SHP77 treated with DMSO at 0.1 percent for 48 hours (cell line): ENCODE data around the gene WFS1.
A peak's percentile ranks its signal among the peaks of the same experiment; 100 is the strongest.

ENCODE experiments used
- DNase-seq: peaks from one replicate; lab custom pipeline; 2025; lab: John Stamatoyannopoulos, UW

WFS1 gene, protein sequence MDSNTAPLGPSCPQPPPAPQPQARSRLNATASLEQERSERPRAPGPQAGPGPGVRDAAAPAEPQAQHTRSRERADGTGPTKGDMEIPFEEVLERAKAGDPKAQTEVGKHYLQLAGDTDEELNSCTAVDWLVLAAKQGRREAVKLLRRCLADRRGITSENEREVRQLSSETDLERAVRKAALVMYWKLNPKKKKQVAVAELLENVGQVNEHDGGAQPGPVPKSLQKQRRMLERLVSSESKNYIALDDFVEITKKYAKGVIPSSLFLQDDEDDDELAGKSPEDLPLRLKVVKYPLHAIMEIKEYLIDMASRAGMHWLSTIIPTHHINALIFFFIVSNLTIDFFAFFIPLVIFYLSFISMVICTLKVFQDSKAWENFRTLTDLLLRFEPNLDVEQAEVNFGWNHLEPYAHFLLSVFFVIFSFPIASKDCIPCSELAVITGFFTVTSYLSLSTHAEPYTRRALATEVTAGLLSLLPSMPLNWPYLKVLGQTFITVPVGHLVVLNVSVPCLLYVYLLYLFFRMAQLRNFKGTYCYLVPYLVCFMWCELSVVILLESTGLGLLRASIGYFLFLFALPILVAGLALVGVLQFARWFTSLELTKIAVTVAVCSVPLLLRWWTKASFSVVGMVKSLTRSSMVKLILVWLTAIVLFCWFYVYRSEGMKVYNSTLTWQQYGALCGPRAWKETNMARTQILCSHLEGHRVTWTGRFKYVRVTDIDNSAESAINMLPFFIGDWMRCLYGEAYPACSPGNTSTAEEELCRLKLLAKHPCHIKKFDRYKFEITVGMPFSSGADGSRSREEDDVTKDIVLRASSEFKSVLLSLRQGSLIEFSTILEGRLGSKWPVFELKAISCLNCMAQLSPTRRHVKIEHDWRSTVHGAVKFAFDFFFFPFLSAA

DNA sequence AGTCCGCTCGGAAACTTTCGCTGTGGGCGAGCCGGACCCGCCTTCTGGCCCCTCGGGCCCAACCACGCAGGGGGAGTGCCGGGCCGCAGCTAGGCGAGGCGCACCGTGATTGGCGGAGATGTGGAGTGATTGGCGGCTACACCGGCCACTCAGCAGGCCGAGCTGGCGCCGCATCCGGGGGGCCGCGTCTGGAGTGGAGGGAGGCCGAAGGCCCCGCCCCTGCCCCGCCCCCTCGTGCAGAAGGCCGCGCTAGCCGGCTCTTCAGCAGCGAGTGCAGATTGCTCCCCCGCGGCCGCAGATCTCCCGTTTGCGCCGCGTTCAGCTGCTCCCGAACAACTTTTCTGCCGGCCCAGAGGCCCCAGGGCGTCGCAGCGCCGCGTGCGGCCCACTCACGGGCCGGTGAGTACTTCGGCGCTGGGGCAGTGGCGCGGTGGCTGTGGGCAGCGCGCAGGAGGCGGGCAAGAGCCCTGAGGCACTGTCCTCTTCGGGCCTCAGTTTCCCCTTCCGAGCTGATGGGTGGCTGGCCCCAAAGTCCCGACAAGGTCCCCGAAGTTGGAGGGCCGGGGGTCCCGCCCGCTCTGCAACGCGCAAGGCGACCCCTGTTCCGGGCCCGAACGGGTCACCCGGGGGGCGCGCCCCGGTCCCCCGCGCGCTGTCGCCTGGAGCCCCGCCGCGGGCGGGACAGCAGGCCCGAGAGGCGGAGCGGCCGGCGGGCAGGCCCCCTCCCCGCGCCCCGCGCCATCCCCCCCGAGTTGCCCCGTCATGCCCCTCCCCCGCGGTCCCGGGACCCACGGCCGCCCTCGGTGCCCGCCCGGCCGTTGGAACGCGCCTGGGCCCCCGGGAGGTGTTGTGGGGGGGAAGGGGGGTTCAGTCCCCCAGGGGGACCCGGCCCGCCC, at the start of gene WFS1:
Gene WFS1, plus strand, starts transcription at position 235 of the 896 bp plus-strand sequence. CDS start 7,606 bp downstream, outside the sequence.
- peak; percentile 72 for DNase-seq

DNA sequence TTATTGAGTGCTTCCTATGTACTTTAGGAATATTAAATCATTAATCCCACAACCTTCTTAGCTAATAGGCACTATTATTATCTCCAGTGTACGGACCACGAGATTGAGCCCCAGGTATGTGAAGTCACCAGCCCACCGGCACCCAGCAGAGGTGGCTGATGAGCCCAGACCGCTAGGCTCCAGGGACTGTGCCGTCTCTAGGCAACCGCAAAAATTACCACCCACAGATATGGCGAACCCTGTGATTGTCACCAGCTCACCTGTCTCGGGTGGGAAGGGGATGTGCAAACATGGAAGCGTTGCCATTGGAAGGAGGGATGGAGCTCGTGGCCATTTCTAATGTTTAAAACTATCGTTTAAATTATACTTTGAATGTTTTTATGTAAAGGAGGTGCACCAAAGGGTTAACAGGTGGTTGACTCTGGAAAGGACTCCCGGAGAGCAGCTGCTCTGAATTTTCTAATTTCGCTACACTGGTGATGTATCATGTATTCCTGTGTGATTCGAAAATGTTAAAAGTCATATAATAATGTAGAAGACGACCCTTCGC, 48.3 kb upstream of the WFS1 start:
- DNase-seq = no peak

DNA sequence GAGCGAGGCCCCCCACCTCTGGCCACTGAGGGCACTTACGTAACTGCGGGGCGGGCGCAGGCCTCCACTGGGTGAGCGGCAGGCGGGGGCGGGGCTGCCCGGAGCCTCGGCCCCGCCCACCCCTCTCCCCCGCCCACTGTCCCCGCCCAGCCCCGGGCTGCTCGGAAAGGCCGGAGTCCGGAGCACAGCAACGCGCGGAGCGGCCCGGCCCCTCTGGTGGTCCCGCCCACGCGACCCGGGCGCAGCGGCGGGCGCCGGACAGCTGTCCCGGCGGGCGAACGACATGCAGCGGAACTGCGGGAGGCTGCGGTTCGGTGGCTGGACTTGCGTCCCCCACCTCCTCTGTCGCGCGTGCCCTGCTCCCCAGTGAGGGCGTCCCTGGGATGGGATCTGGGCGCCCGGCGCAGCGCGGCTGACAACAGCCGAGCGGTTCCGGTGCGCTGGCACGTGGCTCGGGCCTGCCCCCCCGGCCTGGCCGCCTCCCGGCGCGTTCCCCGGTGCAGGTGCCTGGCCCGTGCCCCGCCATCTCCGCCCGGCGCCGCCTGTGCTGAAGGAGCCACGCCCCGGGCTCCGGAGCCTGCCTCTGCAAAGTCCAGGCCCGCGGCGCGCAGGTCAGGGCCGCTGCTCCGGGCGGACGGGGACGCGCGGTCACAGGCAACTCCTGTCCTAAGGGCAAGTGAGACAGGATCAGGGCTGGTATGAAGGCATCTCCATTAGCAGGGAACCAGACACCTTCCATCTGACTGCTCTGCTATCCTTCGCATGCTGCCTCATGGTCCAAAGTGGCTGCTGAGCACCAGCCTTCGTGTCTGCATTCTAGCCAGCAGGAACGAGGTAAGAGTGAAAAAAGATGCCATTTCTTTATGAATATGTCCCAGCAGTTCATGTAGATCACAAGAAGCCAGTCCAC, 47.5 kb upstream of the WFS1 start:
- no peak for DNase-seq

DNA sequence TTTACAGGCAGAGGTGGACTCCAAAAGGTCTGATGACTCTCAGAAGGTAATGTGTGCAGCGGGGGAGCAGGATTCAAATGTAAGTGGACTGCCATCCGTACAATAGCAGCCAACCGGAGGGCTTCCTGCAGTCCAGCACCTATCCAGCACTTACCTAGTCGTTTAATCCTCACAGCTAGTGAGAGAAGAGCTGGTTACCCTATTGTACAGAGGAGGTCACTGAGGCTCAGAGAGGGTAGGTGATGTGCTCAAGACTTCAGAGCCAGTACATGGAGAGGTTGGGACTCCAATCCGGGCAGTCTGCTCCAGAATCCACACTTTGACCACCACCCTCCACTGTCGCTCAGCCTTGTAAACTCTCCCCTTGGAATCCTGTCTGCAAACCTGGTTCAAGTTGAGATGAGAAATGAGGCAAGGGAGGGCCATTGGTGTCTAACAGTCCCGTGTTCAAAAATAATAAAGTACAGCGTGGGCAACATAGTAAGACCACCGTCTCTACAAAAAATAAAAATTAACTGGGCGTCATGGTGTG, 46.8 kb upstream of the WFS1 start:
- peak; percentile 7 for DNase-seq

DNA sequence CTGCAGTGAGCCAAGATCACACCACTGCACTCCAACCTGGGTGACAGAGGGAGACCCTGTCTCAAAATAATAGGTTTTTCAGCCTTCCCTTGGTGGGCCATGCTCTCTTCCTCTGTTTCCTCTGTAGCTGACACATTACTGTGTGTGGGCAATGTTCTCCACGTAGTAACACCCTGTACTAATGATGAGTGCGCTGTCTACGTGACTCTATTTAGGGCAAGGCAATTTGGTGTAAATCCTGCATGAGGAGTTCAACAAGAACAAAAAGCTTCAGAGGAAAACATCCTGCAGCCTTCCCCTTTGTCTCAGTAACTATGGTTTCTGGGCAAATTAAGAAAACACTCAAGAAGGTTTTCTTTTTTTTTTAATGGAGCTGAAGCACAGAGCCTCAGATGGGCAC, 44.9 kb upstream of the WFS1 start:
- DNase-seq = no peak

DNA sequence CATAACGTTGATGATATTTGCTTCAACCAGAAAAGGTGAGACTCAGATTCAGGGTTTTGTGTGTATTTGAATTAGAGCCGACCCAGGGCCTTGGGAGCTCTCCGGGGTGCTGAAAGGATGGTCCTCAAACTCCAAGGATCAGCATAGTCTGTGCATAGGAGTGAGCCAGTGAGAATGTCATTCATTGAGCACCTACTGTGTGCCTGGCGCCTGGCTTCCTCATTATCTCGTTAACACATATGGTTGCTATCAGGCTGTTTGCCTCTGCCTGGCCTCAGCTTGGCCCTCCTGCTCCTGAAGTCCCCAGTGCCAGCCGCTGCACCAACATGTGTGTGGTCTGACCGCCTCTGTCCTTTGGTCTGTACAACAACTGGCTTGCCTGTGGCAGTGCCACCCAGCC, 44.2 kb upstream of the WFS1 start:
- DNase-seq = no peak

DNA sequence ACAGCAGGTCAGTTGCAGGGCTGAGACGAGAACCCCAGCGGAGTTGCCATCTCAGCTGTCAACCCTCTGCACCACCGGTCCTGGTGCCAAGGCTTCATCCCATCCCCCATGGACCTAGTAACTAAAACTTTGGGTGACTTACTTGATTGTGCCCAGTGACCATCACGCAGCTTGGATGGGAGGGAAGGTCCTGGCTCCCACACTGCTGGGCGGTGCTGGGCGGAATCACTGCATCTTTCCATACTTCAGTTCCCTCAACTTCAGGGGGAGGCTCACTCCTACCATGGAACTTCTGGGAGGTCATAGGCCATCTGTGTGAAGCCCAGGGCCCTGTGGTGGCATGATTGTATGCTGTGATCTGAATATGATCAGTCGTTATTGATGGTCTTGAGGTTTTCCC, 43.1 kb upstream of the WFS1 start:
- no peak for DNase-seq

DNA sequence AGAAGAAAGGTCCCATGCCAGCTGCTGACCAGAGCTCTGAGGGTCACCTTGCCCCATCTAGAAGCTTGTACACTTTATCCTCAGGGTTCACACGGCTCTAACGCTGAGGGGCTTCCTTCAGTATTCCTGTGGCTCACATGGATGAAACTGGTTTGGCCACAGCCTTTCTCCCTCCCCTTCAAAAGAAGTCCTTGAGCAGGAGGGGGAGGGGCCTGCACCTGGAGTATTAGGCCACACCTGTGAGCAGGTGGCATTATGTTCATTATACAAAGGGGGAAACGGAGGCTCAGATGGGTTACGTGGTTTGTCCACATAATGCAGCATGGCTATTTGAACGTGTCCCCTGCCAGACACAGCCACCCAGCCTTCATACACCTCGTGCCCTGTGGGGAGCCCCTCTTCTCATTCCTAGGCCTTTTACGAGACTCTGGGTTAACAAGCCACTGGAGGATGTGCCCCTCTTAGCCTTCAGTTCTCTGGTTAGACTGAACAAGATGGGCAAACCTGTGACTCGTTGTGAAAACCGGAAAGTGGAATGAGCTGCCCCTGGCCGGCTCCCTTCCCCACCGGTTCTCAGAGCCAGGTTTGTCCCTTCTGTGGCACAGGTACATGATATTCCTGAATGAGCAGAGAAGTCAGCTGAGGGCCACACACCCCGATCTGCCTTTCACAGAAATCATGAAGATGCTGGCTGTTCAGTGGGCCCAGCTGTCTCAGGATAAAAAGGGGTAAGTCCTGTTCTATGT, 42.1 kb upstream of the WFS1 start:
- no peak for DNase-seq

DNA sequence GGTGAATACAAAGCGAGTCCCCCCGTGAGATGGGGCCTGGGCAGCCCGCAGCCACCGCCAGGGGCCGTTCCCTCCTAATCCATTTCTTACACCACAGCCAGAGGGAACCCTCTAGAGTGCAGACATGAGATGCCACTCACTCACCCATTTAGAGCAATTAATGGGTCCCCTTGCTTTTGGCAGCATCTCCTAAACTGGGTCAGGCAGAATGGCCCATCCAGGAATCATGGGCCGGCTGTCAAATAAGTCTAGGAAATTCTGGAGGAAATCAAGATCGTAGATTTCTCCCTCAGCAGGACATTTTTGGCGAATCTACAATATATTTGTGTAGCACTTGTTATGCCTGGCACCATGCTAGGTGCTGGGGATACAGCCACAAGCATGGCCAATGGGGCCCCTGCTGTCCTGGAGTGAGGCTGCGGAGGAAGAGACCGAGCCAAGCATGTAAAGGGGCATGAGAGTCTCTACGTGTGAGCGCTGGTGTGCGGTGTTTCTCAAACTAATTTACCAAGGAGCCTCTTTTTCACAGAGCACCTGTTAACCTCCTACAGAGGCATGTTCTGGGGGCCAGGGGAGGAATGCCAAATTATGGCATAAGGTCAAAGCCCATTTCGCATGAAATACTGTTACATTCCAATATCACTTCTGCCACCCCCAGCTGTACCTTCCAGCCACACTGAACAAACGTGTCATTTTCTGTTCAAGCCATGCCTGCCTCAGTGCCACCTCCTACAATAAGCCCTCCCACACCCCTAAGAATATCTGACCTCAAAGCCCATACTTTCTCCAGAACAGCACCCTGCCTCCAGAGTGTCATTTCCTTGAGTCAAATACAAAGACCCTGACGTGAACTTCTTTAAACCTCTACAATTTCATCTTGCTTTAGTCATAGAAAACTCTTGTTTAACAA, 41.2 kb upstream of the WFS1 start:
- no peak for DNase-seq

DNA sequence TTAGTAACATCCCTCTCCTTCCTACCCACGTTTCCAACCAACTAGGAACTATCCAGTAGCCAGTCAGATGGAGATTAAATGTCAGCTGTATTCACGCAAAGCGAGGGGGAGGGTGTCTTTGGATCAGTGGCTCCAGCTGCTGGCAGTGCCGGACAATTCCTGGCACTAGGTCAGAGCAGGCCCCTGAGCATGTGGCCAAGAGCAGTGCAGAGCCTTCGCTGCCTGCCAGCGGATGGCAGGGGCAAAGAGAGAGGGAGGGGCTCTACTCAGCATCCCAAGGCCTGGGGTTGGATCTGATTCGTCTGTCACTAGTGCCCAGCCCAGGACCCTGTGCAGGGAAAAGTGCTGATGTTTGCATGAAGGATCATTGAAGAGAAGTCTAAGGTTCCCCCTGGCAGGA, 40.6 kb upstream of the WFS1 start:
- DNase-seq = no peak

DNA sequence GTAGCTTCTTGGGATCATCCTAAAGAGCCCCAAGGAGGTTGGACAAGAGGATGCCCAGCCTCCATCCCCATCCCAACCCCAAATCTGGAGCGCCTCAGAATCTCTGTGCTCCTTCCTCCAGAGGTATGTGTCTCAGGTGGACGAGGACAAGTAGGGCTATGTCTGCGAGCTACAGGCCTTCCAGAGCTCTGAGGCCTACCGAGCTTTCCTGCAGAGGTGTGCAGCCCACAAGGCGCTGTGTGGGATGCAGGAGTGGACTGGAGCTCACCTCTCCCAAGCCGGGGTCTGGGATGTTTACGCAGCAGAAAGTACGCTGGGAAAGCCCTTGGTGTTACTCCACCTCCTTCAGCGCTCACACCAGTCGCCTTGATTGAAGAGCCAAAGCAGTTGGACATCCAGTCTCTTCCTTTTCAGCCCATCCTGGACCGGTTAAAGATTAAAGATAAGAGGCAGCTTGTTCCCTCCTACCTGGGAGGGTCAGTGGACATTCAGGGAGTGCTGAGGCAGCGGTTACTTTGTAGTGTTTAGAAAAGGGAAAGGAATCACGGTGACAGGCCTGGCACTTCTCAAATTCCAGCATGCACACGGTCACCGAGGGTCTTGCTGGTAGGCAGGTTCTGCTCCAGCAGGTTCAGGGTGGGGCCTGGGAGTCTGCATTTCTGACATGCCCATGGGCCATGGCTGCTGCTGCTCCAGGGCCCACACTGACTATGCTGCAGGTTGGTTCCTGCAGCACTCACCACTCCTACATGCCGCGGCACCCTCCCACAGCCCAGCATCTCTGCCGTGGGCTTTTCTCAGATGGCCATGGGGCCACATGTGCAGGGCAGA, 39.8 kb upstream of the WFS1 start:
- DNase-seq = no peak

DNA sequence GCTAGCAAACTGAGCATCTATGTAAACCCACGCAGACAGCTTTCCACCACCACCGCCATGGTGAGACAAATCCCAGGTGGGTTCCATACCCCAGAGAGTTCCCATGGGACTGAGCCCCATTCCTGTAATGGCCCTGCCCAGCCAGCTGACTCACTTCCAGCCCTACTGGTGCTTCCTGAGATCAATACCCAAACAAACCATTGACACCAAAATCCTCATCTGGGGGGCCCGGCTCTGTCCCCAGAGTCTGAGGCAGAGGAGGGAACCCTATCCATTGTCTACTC, 39.2 kb upstream of the WFS1 start:
- no peak for DNase-seq

DNA sequence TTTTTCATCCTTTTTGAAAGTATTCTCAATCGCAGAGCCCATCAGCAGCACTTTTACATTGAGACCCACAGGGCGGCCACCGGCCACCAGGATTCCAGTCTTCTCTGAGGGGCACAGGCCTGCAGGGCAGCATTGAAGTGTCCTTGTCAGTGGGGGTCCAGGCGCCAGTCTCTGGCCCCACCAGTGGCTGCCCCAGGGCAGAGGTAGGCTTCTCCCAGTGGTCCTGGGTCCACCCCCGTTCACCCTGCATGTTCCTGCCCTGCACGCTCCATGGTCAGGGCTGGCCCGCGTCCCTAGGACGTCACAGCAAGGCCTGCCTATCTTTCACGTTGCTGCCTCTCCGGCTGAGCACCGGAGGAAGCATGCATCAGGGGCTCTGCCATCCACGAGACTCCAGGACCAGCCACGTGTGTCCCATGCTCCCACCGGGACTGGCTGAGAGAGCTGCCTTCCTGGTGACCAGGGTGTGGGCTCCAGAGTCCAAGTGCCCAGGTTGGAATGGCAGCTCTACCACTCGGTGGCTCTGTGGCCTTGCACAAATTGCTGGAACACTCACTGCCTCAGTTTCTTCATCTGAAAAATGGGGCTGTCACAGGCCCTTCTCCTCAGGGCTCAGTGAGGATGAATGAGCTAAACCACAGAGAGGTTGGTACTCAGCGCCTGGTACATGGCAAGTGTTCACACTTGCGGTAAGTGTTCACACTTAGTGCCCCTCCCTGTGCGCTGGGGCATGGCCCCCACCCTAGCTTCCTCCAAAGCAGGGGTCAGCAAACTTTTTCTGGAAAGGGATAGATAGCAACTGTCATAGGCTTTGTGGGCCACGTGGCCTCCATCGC, 38.6 kb upstream of the WFS1 start:
- no peak for DNase-seq

DNA sequence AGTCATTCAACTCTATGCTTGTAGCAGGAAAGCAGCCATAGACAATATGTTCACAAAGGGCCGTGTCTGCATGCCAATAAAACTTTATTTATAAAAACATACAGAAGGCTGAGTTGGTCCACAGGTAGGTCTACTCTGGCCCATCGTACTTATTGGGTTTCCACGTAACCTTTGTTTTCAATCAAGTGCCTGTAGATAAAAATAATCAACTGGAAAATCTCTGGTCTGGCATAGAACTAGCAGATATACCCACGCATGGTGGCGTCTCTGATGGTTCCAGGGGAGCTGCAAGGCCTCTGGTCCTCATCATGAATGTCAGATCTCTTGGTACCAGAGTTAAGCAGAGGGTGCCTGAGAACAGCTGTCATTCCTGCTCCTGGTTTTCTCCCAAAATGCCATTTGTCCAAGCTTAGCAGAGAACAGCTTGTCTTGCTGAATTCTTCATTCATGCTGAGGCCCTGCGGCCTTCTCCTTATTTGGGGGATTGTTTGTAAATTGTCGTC, 37.9 kb upstream of the WFS1 start:
- DNase-seq = no peak

DNA sequence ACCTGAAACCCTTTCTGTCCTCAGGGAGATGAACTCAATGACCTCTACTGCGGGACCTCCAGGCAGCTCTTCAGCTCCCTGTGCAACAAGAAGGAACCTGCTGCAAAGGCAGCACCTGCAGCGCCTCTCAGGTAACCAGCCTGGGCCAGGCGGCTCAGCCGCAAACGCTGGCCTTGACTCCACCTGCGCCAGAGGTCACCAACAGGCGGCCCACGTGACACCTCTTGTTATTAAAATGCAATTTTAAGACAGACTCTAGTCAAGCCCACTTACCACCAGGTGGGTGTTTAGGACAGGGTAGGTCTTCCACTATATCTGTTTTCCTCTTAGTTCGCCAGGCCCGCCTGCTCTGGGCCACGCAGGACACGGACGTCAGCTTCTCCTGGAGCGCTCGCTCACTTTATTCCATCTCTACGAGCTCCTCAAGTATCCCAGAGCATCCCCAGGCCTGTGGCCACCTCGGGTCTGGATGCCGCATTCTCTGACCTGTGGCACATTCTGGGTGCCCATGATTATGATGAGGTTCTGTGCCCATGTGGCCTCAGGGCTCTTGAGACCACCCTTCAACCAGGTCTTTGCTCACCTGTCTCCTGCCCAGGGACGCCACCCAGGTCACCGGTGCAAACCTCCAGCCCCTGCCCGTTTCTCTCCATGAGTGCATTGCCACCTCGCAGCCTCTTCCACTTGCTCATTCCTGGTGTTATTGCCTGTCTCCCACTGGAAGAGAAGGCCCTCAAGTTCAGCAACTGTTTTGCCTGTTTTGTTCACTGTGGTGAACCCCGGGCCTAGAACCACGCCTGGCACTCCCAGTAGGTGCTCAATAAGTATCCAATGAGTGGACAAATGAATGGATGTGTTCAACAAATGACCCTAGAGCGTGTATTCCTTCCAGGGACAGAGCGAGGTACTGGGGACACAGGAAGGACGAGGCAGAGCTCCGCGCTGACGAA, 36.5 kb upstream of the WFS1 start:
- no peak for DNase-seq

DNA sequence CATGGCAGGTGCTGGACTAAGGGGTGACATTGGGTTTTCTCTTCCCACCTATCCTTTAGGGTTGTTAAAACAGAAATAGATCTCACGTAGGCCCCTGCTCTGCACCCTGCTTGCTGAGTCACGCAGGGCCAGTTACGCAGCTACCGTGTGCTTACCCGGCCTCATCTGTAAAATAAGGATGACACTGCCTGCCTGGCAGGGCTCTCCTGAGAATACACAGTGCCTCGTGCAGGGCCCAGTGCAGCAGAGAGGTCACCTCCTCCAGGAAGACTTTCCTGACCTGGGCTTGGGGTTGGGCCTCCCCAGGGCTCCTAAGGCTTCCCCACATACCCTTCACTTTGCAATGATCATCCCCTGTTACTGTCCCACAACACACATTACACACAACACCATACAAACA, 35.7 kb upstream of the WFS1 start:
- DNase-seq = no peak
